HuH-7.5 (cell line): ENCODE results near the gene KCNMB3.

ENCODE experiments used
- DNase-seq: peaks from one replicate; pipeline ENCODE4 v3.0.0; 2011; ENCODE audit warnings: low spot score

Gene KCNMB3

DNA sequence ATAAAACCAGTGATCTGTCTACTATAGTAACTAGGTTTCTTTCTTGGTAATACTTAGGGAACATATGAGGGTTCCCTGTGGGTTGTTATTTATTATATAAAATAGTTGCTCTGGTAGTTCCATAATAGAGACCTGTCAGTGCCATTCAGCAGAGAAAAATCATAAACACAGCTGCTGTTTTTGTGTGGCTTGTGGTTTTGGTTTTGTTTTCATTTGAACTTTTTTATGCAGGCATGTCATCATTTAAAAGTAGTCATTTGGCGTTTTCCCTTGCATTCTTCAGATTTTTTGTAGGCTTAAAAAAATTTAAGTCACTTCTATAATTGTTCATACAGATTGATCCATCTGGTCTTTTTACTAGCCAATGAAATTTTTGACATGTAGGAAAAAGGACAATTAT, 54.8 kb downstream of the KCNMB3 start:
- no peak for DNase-seq

DNA sequence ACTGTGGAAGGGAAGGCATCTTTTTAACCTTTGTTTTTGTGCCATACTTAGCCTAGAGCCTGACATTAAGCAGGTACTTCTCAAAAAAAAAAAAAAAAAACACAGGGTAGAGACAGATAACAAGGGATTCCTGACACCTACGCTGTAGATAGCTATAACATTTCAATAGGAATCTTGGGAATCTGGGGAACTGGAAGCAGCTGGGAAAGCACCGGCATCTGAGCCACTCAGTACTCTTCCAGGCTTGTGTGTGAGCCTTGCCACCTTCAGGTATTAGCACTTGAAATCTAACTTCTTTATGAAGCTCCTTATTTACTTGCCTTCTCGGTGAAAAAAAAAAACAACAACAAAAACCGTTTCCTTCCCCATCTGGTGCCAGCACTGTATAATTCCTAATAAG, 56.0 kb downstream of the KCNMB3 start:
- DNase-seq: no peak
